ENCODE results near the gene IMPG2. TPM values are rescaled to one million over a fixed set of nuclear protein-coding genes. Genes with fewer than 3 reads are reported as not detected.

IMPG2 gene
- polyA plus RNA-seq (2011; rRNA removed) (0.17 and 0.19 TPM in 2 replicates), polyA minus RNA-seq (2011; rRNA and poly(A)+ RNA removed) (0.32 and 0.52 TPM in 2 replicates)

DNA sequence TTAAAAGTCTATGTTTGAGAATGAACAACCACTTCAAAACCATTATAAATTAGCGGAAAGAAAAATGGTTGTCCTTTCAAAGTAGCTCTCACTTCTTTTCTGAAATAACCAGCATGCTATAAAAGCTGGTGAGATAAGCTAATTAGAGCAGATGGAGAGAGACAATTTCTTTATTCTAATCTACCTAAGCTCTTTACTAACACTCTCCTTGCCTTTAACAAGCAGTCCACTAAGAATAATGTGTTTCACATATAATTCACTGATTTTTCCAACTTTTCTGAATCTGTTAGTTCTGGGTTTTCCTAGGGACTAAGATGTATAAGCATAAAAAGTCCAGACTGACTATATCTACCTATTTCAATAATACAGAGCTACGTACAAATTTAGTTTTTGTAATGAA, at the start of gene IMPG2:
Gene IMPG2, minus strand, starts transcription at position 101 of the 400 bp plus-strand sequence. CDS start 203 bp downstream, outside the sequence.
- H3K4me3 ChIP-seq (ENCODE audit: low read depth, low read length): no peak within 1 kb of the TSS
- TF ChIP-seq, protein P1, sequence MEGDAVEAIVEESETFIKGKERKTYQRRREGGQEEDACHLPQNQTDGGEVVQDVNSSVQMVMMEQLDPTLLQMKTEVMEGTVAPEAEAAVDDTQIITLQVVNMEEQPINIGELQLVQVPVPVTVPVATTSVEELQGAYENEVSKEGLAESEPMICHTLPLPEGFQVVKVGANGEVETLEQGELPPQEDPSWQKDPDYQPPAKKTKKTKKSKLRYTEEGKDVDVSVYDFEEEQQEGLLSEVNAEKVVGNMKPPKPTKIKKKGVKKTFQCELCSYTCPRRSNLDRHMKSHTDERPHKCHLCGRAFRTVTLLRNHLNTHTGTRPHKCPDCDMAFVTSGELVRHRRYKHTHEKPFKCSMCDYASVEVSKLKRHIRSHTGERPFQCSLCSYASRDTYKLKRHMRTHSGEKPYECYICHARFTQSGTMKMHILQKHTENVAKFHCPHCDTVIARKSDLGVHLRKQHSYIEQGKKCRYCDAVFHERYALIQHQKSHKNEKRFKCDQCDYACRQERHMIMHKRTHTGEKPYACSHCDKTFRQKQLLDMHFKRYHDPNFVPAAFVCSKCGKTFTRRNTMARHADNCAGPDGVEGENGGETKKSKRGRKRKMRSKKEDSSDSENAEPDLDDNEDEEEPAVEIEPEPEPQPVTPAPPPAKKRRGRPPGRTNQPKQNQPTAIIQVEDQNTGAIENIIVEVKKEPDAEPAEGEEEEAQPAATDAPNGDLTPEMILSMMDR (IDR thresholded peaks at IDR 0.05; ENCODE audit: low read depth, low read length): no peak
- ChIA-PET POLR2A (no interaction called here), CTCF (no interaction called here)
- H3K9me3 ChIP-seq (ENCODE audit: control insufficient read depth, insufficient read depth, low read length): no peaks in the 10 kb centered on the region
- H3K27ac ChIP-seq (ENCODE audit: low read depth, low read length): no peak within 1 kb of the TSS
- DNase-seq (ENCODE audit: low read depth, low spot score): no peak
- no peaks in the 10 kb centered on the region for H3K27me3 ChIP-seq (ENCODE audit: control insufficient read depth, insufficient read depth, low read length)

DNA sequence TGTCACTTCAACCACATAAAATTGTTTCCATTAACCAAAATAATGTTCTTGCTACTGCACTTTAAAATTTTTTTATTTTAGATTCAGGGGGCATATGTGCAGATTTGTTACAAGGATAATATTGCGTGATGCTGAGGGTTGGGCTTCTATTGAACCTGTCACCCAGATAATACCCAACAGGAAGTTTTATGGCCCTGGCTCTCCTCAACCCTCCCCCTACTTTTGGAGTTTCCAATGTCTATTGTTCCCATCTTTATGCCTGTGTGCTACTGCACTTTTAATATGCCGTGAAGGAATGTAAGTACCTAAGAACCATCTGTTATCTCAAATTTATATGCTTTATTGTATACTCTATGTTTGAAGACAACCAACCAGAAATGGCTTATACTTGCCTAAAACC, 42.0 kb upstream of the IMPG2 start:
- DNase-seq (ENCODE audit: low read depth, low spot score): no peak
- Histone ChIP-seq H3K4me3 (ENCODE audit: low read depth, low read length) (no peak overlapping the region), H3K9me3 (ENCODE audit: control insufficient read depth, insufficient read depth, low read length) (peaks cover 3% of the 10 kb centered on the region), H3K27ac (ENCODE audit: low read depth, low read length) (no peak overlapping the region), H3K27me3 (ENCODE audit: control insufficient read depth, insufficient read depth, low read length) (no peaks in the 10 kb centered on the region)
- ChIA-PET CTCF (no interaction called here), POLR2A (no interaction called here)
- TF ChIP-seq, protein P1 (IDR thresholded peaks at IDR 0.05; ENCODE audit: low read depth, low read length): no peak

GRCh38 chr3:101351829-101352228, 31.5 kb upstream of the IMPG2 start:
- no peak for DNase-seq (ENCODE audit: low read depth, low spot score)
- Histone ChIP-seq H3K27me3 (ENCODE audit: control insufficient read depth, insufficient read depth, low read length) (no peaks in the 10 kb centered on the region), H3K4me3 (ENCODE audit: low read depth, low read length) (no peak overlapping the region), H3K9me3 (ENCODE audit: control insufficient read depth, insufficient read depth, low read length) (peaks cover under 1% of the 10 kb centered on the region; the same call in 1 of the 2 replicates), H3K27ac (ENCODE audit: low read depth, low read length) (no peak overlapping the region)
- ChIA-PET CTCF (no interaction called here), POLR2A (no interaction called here)
- TF ChIP-seq, protein P1 (IDR thresholded peaks at IDR 0.05; ENCODE audit: low read depth, low read length): no peak

DNA sequence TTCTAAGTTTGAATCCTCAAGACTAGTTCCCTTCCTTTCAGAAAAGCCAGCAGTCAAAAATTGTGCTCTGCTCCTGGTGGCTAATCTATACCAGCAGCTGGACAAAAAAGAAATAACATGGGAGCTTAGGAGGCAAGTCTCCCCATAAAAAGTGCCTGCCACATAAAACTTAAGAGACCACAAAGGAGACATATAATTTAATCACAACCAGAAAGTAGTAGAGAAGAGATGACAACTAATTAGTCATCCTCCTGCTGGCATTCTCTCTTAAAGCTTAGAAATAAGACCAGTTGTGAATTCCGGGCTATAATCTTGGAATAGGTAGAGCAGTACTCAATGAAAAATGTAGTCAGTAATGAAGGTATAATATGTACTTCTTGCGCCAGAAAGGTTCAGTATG, 20.2 kb upstream of the IMPG2 start:
- Histone ChIP-seq H3K4me3 (ENCODE audit: low read depth, low read length) (no peak overlapping the region), H3K27me3 (ENCODE audit: control insufficient read depth, insufficient read depth, low read length) (no peaks in the 10 kb centered on the region), H3K9me3 (ENCODE audit: control insufficient read depth, insufficient read depth, low read length) (no peaks in the 10 kb centered on the region), H3K27ac (ENCODE audit: low read depth, low read length) (no peak overlapping the region)
- ChIA-PET CTCF (no interaction called here), POLR2A (no interaction called here)
- no peak for DNase-seq (ENCODE audit: low read depth, low spot score)
- TF ChIP-seq, protein P1 (IDR thresholded peaks at IDR 0.05; ENCODE audit: low read depth, low read length): no peak

DNA sequence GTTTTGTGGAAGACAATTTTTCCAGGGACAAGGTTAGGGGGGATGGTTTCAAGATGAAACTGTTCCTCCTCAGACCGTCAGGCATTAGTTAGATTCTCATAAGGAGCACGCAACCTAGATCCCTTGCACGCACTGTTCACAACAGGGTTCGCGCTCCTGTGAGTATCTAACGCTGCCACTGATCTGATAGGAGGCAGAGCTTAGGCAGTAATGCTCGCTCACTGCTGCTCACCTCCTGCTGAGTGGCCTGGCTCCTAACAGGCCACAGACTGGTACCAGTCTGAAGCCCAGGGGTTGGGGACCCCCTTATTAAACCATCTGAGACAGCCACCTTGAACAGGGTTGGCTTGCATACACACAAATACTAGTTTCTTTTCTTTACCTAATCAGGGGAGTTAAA, 13.5 kb upstream of the IMPG2 start:
- no peaks in the 10 kb centered on the region for H3K9me3 ChIP-seq (ENCODE audit: control insufficient read depth, insufficient read depth, low read length)
- ChIA-PET POLR2A (no interaction called here), CTCF (no interaction called here)
- TF ChIP-seq, protein P1 (IDR thresholded peaks at IDR 0.05; ENCODE audit: low read depth, low read length): no peak
- DNase-seq (ENCODE audit: low read depth, low spot score): no peak
- H3K27ac ChIP-seq (ENCODE audit: low read depth, low read length): no peak overlapping the region
- H3K27me3 ChIP-seq (ENCODE audit: control insufficient read depth, insufficient read depth, low read length): no peaks in the 10 kb centered on the region
- H3K4me3 ChIP-seq (ENCODE audit: low read depth, low read length): no peak overlapping the region
